B cell (primary cell): Measurements from ENCODE around the gene GATAD2B.

Experiments used
- CTCF ChIP-seq: fragments of 200-600 bp; IDR thresholded peaks from one replicate; pipeline ENCODE4 v1.8.0; 2022; ENCODE audit warnings: antibody characterized with exemption, mild to moderate bottlenecking
- EZH2 ChIP-seq: IDR thresholded peaks from 2 replicates; pipeline ENCODE4 v1.6.1; 2012; ENCODE audit warnings: borderline replicate concordance, low read depth, mild to moderate bottlenecking, moderate library complexity, low read length; ENCODE audit not compliant: insufficient read depth, poor library complexity, severe bottlenecking

GRCh38 chr1:153928245-153928644 is 5.5 kb upstream of the GATAD2B start:
- TF ChIP-seq CTCF (no peak), EZH2 (no peak)
